ENCODE results near the gene HTATIP2. TPM values are rescaled to one million over a fixed set of nuclear protein-coding genes. Genes with fewer than 3 reads are reported as not detected.

HTATIP2 gene
- total RNA-seq, 4 donors from 2014 or later = 39.0 to 83.9 (median 55.7) TPM

- TF ChIP-seq CTCF (IDR thresholded peaks at IDR 0.05; ENCODE audit: low read depth) = no peak
Measured at GRCh38 chr11:20417771-20418170, 54.3 kb downstream of the HTATIP2 start.

DNA sequence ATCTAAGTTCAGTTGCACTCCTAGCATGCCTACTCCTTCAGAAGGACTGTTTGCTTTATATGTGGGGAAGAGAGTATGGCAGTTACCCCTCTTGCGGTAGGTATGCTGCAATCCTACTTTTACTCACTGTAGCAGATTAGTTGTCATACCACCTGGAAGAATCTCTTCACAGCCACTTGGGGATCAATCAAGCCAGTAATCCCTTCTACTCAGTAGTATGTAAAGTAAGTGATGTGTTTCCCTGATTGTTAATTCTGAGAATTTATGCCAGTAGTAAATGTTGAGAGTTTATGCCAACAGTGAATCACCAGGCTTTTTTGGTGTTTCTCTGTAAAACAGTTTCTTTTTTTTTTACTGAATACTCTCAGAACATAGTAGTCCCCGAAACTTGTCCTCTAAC is 58.4 kb downstream of the HTATIP2 start:
- TF ChIP-seq CTCF (IDR thresholded peaks at IDR 0.05; ENCODE audit: low read depth) = no peak

DNA sequence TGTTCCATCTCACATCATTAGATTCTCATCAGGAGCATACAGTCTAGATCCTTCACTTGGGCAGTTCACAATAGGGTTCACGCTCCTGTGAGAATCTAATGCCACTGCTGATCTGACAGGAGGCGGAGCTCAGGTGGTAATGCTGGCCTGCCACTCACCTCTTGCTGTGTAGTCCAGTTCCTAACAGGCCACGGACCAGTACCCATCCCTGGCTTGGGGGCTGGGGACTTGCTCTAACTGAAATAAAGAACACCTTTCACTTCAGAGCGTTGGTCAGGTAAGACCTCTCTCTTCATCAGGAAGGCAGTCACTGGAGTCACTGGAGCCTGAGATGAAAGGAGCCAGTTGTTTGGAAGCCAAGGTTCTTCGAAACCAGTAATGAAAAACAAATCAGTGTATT is 65.7 kb downstream of the HTATIP2 start:
- TF ChIP-seq CTCF (IDR thresholded peaks at IDR 0.05; ENCODE audit: low read depth) = no peak

Other genes starting within 250 kb of the HTATIP2 start
- not detected for gene DBX1, start 203.2 kb upstream of the HTATIP2 start, total RNA-seq
- 10 to 100 TPM; 13.3 to 18.1 (median 14.9) TPM for gene PRMT3, start 24.0 kb downstream of the HTATIP2 start, total RNA-seq
- gene SLC6A5, start 235.9 kb downstream of the HTATIP2 start, total RNA-seq = not detected